HL-60 (cell line): ENCODE results near the gene SRSF2.

Experiments
- DNase-seq, 2 experiments: peaks; one replicate each; pipeline ENCODE4 v3.0.0-alpha.2; 2010 to 2020; ENCODE audit warnings: low read depth in 1 of 2, low spot score in 1 of 2
- H3K27ac ChIP-seq: fragments of 250-450 bp; sonication (Bioruptor Pico); replicated peaks from 2 replicates; pipeline ENCODE4 v1.5.1; 2020; ENCODE audit warnings: mild to moderate bottlenecking, moderate library complexity
- H3K27me3 ChIP-seq: fragments of 250-450 bp; sonication (Bioruptor Pico); 2 replicates; pipeline ENCODE4 v1.5.1; 2021; ENCODE audit warnings: mild to moderate bottlenecking, moderate library complexity; ENCODE audit not compliant: insufficient read depth, poor library complexity, severe bottlenecking
- H3K4me3 ChIP-seq: replicated peaks from 2 replicates; pipeline ENCODE4 v1.5.1; 2011; ENCODE audit warnings: mild to moderate bottlenecking, control low read depth, low read length; ENCODE audit not compliant: insufficient read depth
- GABPA ChIP-seq: IDR thresholded peaks from 2 replicates; pipeline ENCODE4 v1.6.1; 2012; ENCODE audit warnings: low read depth
- POLR2AphosphoS5 ChIP-seq: IDR thresholded peaks from 2 replicates; pipeline ENCODE4 v1.6.1; 2012; ENCODE audit warnings: low read depth
- SPI1 ChIP-seq: IDR thresholded peaks from 2 replicates; pipeline ENCODE4 v1.6.1; 2012; ENCODE audit warnings: low read depth, mild to moderate bottlenecking, borderline replicate concordance
- TF ChIP-seq, protein P1 (sequence below): IDR thresholded peaks from one replicate; pipeline ENCODE4 v1.5.1; 2011; ENCODE audit warnings: low read length, control low read depth, inconsistent platforms; ENCODE audit not compliant: insufficient read depth
- TF ChIP-seq, protein P2 (sequence below): IDR thresholded peaks from 2 replicates; pipeline ENCODE4 v1.6.1; 2012; ENCODE audit warnings: low read depth; ENCODE audit not compliant: insufficient replicate concordance

Gene SRSF2

DNA sequence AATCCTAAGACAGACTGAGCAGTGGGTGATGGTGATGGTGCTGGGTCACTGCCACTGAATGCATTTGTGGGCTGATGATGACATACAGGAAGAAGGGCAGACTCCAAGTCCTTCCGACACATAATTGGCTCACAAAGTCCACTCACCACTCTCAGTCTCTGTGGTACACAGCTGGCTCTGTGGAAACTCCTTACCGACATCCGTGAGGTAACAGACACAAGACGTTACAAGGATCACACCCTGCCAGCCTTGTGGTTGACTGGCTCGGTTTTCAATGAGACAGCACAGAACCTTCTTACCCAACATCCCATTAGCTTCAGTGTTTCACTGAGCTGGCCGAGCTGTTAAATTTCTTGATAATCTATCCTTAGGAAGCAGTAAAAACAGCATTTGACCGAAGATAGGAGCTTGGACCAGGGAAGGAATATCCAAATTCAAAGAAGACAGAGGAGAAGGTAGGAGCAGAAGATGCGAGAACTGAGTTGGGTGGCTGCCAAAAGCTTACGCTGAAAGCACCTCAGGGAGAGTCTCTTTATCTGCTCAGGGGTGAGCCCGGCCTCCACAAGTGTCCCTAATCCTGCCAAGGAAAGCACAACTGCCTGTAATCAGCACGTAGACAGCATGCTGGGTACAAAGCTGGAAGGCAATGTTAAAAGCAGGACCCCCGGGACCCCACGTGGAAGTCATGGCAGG lies 20.8 kb downstream of the SRSF2 start:
- peak; percentile 99 for DNase-seq
- Histone ChIP-seq H3K27ac (peak overlapping the region; percentile 80), H3K4me3 (no peak overlapping the region), H3K27me3 (no peaks in the 10 kb centered on the region)
- TF ChIP-seq SPI1 (no peak), POLR2AphosphoS5 (peak; percentile 96), GABPA (peak; percentile 34; the same call in 1 of the 2 replicates)
- TF ChIP-seq, protein P1, sequence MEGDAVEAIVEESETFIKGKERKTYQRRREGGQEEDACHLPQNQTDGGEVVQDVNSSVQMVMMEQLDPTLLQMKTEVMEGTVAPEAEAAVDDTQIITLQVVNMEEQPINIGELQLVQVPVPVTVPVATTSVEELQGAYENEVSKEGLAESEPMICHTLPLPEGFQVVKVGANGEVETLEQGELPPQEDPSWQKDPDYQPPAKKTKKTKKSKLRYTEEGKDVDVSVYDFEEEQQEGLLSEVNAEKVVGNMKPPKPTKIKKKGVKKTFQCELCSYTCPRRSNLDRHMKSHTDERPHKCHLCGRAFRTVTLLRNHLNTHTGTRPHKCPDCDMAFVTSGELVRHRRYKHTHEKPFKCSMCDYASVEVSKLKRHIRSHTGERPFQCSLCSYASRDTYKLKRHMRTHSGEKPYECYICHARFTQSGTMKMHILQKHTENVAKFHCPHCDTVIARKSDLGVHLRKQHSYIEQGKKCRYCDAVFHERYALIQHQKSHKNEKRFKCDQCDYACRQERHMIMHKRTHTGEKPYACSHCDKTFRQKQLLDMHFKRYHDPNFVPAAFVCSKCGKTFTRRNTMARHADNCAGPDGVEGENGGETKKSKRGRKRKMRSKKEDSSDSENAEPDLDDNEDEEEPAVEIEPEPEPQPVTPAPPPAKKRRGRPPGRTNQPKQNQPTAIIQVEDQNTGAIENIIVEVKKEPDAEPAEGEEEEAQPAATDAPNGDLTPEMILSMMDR: no peak
- TF ChIP-seq, protein P2, sequence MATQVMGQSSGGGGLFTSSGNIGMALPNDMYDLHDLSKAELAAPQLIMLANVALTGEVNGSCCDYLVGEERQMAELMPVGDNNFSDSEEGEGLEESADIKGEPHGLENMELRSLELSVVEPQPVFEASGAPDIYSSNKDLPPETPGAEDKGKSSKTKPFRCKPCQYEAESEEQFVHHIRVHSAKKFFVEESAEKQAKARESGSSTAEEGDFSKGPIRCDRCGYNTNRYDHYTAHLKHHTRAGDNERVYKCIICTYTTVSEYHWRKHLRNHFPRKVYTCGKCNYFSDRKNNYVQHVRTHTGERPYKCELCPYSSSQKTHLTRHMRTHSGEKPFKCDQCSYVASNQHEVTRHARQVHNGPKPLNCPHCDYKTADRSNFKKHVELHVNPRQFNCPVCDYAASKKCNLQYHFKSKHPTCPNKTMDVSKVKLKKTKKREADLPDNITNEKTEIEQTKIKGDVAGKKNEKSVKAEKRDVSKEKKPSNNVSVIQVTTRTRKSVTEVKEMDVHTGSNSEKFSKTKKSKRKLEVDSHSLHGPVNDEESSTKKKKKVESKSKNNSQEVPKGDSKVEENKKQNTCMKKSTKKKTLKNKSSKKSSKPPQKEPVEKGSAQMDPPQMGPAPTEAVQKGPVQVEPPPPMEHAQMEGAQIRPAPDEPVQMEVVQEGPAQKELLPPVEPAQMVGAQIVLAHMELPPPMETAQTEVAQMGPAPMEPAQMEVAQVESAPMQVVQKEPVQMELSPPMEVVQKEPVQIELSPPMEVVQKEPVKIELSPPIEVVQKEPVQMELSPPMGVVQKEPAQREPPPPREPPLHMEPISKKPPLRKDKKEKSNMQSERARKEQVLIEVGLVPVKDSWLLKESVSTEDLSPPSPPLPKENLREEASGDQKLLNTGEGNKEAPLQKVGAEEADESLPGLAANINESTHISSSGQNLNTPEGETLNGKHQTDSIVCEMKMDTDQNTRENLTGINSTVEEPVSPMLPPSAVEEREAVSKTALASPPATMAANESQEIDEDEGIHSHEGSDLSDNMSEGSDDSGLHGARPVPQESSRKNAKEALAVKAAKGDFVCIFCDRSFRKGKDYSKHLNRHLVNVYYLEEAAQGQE: no peak

DNA sequence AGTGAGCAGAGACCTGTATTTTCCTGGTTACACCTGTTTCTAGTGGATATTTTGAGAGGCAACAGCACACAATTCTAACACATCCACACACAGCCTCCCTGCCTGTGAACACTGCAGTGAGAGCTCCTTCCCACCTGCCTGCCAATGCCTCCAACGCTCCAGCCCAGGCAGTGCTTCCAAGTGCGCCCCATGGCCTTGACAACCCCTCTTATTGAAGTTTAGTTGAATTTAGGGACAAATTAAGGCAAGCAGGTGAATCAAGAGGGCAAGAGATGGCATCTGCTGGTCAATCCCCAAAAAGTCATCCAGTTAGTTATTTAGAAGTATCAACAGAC lies 21.7 kb downstream of the SRSF2 start:
- Histone ChIP-seq H3K27me3 (no peaks in the 10 kb centered on the region), H3K27ac (peak overlapping the region; percentile 76), H3K4me3 (no peak overlapping the region)
- no peak for DNase-seq
- no peak for TF ChIP-seq POLR2AphosphoS5
- TF ChIP-seq, protein P2: no peak
- TF ChIP-seq SPI1: no peak
- TF ChIP-seq GABPA: no peak
- TF ChIP-seq, protein P1: no peak

DNA sequence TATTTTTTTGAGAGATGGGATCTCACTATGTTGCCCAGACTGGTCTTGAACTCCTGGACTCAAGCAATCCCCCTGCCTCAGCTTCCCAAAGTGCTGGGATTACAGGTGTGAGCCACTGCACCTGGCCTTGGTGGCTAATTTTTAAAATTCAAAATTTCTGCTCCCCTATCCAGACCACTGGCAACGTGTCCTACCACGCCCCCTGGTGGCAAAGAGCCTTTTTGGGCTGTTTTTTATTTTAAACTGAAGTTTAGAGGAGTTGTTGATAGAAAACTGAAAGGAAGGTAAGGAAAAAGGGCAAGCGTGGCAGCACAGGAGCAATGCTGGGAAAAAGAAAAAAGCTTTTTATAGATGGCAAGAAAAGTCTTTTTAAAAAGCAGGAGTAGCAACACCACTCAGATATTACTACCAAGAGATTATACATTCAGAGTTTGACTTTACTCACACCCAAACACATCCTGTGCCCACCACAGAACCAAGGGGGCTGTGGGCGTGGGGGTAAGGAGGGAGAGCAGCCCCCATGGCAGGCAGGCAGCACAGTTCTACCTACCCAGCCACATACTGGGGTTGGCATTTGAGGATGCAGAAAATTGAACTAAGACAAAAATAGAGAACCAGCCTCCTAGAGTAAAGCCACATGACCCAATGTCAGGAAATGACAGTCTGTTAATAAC lies 22.2 kb downstream of the SRSF2 start:
- peak in 1 of 2 experiments; percentile 77 for DNase-seq
- H3K27me3 ChIP-seq: no peaks in the 10 kb centered on the region
- peak overlapping the region; percentile 76 for H3K27ac ChIP-seq
- no peak overlapping the region for H3K4me3 ChIP-seq
- no peak for TF ChIP-seq POLR2AphosphoS5
- TF ChIP-seq, protein P1: peak; percentile 66

DNA sequence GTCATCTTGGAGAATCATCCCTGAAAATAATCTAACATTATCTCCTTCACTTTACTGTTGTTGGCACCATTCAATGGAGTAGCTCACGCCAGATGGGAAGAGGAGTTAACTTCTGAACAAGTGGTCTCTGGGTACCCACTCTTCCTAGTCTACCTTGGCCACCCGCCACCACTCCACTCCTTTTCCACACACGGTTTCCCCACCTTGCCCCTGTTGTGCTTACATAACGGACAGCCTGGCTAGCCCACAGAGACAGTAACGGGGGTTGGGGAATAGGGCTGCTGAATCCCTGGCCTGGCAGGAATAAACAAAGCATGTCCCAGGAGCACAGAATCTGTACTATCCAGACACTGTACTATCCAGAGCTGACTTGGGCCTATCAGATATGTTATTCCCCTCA lies 22.8 kb downstream of the SRSF2 start:
- TF ChIP-seq, protein P2: no peak
- TF ChIP-seq, protein P1: no peak
- no peak for TF ChIP-seq SPI1
- TF ChIP-seq POLR2AphosphoS5: no peak
- TF ChIP-seq GABPA: no peak
- DNase-seq: no peak
- Histone ChIP-seq H3K27me3 (no peaks in the 10 kb centered on the region), H3K4me3 (no peak overlapping the region), H3K27ac (peak overlapping the region; percentile 76)
